GM12872 (cell line): Measurements from ENCODE around the gene EPN2.

ENCODE experiments used
- TF ChIP-seq, protein P1 (sequence below): IDR thresholded peaks from 3 replicates; pipeline ENCODE4 v1.5.1; 2011; ENCODE audit warnings: low read depth, mild to moderate bottlenecking, low read length, moderate library complexity; ENCODE audit not compliant: insufficient read depth

EPN2 gene

DNA sequence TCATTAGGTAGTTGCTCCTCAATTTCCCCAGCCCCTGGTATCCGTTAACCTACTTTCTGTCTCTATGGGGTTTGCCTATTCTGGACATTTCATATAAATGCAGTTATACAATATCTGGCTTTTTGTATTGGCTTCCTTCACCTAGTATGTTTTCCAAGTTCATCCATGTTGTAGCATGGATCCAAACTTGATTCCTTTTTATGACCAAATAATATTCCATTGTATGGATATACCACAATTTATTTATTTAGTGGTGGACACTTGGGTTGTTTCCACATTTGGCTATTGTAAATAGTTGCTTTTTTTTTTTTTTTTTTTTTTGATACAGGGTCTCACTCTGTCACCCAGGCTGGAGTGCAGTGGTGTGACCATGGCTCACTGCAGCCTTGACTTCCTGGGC lies 15.9 kb downstream of the EPN2 start:
- TF ChIP-seq, protein P1, sequence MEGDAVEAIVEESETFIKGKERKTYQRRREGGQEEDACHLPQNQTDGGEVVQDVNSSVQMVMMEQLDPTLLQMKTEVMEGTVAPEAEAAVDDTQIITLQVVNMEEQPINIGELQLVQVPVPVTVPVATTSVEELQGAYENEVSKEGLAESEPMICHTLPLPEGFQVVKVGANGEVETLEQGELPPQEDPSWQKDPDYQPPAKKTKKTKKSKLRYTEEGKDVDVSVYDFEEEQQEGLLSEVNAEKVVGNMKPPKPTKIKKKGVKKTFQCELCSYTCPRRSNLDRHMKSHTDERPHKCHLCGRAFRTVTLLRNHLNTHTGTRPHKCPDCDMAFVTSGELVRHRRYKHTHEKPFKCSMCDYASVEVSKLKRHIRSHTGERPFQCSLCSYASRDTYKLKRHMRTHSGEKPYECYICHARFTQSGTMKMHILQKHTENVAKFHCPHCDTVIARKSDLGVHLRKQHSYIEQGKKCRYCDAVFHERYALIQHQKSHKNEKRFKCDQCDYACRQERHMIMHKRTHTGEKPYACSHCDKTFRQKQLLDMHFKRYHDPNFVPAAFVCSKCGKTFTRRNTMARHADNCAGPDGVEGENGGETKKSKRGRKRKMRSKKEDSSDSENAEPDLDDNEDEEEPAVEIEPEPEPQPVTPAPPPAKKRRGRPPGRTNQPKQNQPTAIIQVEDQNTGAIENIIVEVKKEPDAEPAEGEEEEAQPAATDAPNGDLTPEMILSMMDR = no peak

DNA sequence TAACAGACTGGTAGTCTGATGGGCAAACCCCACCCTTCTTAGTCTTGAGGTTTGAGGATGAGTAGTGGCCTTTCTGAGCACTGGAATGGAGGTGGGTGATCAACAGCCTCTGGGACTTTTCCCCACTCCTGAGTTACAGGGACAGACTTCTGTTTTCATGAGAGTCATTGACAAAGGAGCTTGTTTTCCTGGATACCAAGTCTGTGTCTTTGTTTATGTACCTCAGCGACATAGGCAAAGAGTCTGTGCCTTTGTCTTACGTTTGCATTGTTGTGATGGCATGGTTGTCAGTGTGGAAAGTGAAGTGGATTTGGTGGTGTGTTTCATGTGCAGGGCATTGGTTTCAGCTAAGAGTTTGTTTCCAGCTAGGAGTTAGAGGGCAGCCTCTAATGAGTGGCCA lies 17.5 kb downstream of the EPN2 start:
- TF ChIP-seq, protein P1 = no peak

DNA sequence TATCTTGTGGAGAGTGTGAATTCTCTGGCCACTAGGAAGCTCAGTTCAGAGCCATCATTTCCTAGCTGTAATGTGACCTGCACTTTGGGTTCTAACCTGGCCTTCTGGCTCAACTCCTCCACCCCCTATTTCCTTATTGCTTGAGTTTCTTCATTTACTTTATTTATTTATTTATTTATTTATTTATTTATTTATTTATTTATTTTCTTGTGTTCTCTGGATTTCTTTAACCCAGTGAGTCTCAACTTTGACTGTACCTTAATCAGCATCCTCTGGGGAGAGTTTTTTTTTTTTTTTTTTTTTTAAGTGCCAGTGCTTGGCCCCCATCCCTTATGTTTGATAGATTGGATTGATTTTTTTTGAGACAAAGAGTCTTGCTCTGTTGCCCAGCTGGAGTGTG lies 18.1 kb downstream of the EPN2 start:
- TF ChIP-seq, protein P1 = no peak

DNA sequence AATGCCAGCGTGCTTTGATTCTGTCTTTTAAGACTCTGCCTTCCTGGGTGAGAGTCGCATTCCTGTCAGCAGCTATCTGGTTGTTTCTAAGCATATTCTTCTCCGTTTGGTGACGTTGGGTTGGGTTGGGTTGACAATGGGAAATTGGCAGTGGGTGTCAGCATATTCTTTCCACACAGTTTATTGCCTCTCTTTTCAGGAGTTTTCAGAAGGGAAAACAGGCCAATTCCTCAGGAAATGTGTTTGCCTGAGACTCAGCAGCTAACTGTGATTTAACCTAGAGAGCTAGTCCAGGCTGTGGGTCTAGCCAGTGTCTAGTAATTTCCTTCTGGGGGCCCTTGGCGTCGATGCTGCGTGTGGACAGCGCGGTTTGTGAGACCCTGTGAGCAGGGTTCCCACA lies 21.2 kb downstream of the EPN2 start:
- TF ChIP-seq, protein P1 = no peak

DNA sequence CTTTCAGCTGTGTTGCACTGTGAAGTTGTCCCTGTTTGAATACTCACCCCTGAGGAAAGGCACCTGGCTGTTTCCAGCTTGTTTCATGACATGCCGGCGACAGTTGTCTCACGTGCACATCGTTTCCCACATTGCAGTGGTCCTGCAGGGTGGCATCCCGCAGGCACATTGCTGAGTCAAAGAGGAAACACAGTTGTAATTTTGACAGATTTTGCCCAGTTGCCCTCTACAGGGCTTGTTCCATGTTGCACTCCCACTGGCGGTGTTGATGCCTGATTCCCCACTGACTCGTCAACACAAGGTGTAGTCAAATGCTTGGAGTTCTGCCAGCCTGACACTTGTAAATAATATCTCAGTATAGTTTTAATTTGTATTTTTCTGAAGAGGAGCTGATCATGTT lies 23.8 kb downstream of the EPN2 start:
- TF ChIP-seq, protein P1 = no peak

DNA sequence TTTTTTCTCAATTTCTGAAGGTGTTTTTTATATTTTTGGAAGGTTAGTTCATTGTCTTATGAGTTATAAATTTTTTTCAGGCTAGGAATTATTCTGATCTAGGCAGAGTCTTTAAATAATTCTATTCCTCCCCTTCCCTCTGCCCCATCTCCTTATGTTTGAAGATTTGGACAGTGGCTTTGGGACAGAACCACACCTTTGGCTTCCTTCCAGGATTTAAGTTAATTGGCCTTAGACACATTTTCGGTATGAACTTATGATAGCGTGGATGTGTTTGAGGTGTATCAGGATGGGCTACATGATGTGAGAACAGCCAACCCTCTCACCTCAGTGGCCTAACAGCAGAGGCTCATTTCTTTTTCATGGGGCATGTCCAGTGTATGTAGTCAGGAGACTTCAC lies 24.3 kb downstream of the EPN2 start:
- TF ChIP-seq, protein P1 = no peak

DNA sequence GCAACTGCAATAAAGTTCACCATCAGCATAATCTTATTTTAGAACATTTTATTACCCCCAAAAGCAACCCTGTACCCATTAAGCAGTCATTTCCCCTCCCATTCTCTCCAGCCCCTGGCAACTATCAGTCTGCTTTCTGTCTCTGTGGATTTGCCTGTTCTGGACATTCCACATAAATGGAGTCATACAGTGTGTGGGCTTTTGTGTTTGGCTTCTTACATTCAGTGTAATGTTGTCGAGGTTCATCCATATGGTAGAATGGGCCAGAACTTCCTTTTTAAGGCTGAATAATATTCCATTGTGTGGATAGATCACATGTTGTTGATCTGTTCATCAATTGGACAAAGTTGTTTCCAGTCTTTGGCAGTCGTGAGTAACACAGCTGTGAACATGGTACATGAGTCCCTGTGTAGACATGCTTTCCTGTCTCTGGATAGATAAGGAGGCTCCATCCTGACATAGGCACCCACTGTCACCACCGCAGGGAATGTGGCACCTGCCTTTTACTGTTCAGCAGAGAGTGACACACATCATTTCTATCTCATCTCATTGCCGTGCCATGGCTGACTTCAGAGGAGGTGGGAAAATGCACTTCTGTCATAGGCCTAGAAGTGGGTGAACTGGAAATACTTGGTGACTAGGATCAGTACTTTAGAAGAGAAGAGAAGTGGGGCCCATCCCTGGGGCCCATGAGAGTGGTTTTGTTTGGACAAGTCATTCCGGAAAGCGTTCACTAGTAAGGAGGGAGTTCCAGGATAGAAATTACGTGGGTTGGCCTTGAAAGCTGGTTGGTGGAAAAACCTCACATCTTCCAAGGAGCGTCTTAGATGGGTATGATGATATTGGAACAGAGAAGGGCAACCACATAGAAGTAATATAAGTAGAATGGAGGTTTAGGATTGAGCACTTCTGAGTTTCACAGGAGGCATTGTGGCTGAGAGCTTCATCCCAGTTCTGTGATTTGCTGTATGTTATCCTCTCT lies 25.8 kb downstream of the EPN2 start:
- TF ChIP-seq, protein P1 = no peak
